ENCODE measurements around the gene PINLYP.
"Not testable (repeated sequence)": the region's sequence is repeated elsewhere in the genome, so short reads cannot be mapped to it uniquely, and the experiment has no call there.

PINLYP gene

DNA sequence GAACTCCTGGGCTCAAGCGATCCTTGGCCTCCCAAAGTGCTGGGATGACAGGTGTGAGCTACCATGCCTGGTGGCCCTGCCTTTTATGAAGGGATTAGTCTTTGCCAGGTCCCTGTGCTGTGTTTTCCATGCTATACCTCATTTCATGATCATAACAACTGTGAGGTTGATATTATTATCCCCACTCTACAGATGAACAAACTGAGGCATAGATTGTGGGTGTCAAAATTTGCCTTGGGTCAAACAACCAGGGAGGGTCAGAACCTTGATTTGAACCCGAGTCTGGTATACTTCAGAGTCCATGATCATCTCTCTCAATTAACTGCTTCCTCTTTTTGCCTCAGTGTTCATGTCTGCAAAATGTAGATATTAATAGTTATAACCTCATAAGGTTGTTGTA is 6.9 kb downstream of the PINLYP start:
- no peak for DNase-seq (ENCODE audit: low spot score)

DNA sequence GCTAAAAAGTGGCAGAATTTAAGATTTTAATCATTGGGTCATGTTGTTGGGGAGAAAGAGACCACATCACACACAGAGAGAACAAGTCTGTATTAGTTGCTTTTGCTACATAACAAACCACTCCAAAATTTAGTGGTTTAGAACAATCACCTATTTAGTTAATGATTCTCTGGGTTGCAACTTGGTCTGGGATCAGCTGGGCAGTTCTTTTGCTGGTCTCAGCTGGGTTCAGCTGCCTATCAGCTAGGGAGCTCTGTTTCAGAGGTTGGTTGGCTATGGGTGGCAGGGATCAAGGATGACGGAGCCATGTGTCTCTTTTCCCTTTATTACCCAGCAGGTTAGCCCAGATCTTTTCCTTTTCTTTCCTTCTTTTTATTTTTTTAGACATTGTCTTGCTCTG is 8.9 kb downstream of the PINLYP start:
- no peak for DNase-seq (ENCODE audit: low spot score)

DNA sequence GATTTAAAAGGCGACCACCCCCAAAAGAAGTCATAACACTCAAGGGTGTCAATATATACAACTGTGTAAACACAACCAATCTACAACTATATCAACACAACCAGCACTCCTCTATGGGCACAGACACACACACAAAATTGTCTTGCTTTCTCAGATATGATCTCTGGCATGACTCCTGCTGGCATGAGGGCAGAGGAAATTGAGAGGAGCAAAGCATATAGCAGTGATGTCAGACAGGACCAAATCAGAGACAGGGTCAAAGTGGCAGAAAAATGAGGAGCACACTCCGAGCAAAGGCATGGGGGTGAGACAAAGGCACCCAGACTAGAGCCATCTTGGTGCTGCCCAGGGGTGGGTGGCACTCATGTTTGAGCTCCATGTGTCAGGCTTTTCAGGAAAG is 10.7 kb downstream of the PINLYP start:
- DNase-seq (ENCODE audit: low spot score) = no peak

DNA sequence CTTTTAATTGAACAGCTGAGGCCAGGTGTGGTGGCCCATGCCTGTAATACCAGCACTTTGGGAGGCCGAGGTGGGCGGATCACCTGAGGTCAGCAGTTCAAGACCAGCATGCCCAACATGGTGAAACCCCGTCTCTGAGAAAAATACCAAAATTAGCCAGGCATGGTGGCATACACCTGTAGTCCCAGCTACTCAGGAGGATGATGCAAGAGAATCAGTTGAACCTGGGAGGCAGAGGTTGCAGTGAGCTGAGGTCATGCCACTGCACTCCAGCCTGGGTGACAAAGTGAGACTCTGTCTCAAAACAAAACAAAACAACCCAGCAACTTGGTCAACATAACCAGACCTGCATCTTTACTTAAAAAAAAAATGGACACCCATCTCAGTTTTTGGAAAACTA is 11.4 kb downstream of the PINLYP start:
- DNase-seq (ENCODE audit: low spot score) = not testable (repeated sequence)

DNA sequence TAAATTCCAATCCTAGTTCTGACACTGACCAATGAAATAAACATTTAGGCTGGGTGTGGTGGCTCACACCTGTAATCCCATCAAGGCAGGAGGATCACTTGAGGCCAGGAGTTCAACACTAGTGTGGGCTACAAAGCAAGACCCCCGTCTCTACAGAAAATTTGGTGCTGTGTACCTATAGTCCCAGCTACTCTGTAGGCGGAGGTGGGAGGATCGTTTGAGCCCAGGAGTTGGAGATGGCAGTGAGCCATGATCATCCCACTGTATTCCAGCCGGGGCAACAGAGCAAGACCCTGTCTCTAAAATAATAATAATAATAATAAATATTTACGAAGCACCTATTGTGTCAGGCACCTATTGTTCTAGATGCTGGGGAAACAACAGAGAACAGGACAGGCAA is 13.7 kb downstream of the PINLYP start:
- DNase-seq (ENCODE audit: low spot score) = no peak

DNA sequence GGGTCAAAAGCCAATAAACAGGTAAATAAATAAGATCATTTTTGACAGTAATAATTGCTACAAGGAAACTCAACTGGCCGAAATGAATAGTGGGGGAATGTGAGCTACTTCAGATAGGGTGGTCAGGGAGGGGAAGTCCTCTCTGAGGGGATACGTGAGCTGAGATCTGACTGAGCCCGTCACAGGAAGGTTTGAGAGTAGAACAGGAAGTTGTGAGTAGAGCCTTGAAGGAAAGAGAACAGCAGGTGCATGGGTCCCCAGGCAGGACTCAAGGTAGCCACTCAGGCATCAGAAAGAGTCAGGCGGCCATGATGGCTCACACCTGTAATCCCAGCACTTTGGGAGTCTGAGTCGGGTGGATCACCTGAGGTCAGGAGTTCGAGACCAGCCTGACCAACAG is 14.1 kb downstream of the PINLYP start:
- no peak for DNase-seq (ENCODE audit: low spot score)

DNA sequence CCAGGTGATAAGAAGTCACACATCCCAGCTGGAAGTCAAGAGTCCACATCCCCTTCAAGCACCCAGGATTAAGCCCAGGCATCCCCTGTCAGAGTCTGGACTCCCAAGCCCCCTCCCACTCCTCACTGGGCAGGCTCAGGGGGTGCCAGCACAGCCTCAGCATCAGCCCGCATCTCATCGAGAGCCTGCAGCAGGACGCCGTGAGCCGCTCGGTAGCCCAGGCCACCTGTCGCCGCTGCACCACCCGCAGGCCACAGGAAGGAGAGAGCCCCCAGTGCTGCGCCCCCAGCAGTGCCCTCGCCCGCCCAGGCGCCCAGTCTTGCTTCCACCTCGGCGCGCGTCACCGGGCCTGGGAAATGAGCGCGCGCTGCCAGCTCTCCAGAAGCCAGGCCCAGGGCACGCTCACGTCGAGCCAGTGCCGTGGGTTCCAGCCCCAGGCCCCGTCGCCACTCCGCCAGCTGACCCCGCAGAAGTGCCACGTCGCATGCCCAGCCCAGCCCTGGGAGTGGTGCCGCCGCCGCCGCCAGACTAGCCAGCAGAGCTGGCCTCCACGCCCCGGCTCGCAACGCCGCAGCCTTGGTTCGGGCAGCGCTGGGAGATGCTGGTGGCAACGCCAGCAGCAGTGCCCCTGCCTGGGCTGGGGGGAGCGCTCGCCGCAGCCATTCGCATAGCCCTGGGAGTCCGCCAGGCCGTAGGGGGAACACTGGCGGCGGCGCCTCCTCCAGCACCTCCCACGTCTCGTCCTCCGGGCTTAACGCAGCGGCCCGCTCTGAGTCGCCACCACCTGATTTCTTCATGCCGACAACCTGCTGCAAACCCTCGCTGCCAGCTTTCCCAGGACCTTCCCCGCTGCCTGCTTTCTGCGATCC is 16.5 kb downstream of the PINLYP start:
- no peak for DNase-seq (ENCODE audit: low spot score)

DNA sequence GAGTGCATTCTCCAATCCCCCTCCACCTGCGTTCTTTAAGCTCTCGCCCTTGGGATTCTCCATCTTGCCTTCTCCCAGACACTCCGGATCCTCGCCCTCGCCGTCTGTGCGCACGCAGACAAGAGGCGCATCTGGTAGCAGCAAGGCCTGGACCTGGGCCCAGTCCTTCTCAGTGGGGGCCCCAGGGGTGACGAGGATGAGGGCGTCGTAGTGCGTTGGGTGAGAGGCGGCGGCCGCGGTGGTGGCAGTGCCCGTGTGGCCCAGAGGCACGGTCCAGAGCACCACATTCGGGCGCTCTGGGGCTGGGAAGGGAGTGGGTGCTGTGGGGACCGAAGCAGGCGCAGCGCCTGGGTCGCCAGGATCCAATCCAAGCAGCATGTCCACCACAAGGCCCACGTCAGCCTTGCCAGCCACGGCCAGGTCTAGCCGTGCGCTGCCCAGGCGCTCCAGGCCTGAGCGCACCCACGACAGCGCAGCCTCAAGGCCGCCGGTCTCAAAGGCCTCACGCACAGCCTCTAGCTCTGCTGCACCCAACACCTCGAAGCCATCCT is 17.3 kb downstream of the PINLYP start:
- DNase-seq (ENCODE audit: low spot score) = no peak

DNA sequence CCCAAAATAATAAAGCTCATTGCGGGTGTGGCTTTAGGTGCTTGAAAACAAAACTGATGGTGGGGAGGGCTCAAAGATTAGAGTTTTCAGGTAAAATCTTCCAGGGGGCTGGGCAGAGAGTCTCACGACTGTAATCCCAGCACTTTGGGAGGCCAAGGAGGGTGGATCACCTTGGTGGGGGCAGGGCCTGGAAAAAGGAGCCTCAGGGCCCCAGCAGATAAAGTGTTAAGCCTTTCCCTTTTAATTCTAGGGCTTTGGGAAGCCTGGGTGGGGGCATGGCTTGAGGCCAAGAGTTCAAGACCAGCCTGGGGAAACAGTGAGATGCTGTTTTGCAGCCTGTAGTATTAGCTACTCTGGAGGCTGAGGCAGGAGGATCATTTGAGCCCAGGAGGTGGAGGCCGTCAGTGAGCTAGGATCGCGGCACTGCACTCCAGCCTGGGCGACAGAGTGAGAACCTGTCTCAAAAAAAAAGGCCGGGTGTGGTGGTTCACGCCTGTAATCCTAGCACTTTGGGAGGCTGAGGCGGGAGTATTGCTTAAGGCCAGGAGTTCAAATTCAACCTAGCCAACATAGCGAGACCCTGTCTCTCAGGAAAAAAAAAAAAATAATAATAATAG is 18.6 kb downstream of the PINLYP start:
- no peak for DNase-seq (ENCODE audit: low spot score)

DNA sequence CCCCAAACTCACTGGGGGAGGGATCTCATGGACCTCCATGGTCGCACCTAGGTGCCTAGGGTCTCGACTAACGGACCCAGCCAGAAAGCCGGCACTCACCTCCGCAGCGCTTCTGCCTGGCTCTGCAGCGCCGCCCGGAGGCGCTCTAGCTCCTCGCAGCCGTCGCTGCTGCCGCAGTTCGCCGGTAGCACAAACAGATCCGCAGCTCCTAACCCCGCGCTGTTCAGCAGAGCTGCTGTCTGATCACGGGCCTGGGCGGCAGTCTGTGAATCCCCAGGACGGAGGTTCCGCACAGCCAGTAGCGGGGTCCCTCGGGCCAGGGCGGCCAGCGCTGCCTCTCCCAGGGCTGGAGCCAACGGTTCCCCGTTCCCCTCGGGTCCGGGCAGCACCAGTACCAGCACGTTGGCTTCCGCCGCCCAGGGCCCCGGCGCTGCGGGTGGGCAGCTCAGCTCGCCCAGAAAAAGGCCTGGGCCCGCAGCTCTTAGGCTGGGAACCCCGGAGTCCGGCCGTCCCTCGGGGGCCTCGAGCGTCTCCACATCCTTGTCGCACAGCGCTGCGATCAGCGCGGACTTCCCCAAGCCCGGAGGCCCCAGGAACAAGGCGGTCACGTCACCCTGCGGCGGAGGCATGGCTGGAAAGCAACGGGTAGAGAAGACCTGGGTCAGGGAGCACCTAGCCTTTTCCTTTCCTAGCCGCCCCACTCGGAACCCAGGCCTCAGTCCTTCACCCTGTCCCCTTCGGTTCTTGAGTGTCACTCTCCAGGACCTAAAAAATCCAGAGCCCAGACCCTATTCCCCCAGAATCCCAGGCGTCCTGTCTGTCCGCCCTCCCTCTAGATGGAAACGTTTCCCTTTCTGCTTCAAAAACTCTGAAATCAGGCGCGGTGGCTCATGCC is 19.4 kb downstream of the PINLYP start:
- DNase-seq (ENCODE audit: low spot score) = peak; percentile 83

DNA sequence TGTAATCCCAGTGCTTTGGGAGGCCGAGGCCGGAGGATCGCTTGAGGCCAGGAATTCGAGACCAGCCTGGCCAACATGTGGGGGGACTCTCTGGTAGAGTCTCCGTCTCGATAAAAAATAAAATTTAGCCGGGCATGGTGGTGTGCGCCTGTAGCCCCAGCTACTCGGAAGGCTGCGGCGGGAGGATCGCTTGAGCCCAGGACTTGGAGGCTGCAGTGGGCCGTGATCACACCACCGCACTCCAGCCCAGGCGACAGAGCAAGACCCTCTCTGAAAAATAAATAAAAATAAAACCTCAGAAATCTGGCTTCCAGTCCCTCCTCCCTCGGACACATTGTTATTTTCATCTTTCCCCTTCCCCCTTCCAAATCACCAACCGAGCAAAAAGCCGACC is 20.0 kb downstream of the PINLYP start:
- no peak for DNase-seq (ENCODE audit: low spot score)

DNA sequence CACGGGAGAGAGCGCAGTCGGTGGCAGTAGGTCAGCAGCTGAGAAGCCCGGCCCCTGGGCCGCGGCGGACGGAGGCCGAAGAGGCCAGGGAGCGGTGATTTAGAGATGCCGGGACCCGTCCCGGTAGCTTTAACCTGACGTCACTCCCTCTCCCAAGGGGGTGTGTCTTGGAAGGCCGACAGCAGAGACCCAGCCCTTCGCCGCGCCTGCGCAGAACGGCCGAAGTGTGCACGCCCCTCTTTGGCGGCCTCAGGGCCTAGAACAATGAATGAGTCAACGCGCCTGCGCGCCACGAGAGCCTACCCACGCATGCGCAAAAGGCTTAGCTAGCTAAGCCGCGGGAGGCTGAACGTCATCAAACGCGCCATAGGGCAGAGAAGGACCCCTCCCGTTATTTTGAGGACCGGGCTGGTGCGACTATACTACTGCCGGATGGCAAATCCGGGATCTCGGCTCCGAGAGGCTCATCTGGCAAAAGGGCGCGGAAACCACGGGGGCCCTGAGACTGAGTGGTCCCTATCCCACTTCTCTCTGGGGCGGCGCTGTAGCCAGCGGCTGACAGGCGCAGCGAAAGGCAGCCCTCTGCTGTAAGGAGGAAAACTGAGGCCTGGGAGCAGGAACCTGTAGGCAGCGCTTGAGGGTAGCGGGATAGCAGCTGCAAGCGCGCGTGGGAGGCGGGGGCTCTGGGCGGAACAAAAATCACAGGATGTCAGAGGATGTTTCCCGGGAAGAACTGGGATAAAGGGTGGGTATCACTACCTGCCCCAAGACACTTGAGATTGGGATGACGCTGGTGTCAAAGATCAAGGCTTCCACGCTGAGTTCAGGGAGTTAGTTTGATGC is 20.6 kb downstream of the PINLYP start, which contains the start of the genes IRGQ and ZNF576:
IRGQ (minus strand) TSS at position 136 of the 843 bp plus-strand sequence. CDS start 796 bp downstream, outside the sequence.
ZNF576 (plus strand) TSS at position 597 of the 843 bp plus-strand sequence. CDS start 514 bp downstream, outside the sequence.
- DNase-seq (ENCODE audit: low spot score) = peak; percentile 100

DNA sequence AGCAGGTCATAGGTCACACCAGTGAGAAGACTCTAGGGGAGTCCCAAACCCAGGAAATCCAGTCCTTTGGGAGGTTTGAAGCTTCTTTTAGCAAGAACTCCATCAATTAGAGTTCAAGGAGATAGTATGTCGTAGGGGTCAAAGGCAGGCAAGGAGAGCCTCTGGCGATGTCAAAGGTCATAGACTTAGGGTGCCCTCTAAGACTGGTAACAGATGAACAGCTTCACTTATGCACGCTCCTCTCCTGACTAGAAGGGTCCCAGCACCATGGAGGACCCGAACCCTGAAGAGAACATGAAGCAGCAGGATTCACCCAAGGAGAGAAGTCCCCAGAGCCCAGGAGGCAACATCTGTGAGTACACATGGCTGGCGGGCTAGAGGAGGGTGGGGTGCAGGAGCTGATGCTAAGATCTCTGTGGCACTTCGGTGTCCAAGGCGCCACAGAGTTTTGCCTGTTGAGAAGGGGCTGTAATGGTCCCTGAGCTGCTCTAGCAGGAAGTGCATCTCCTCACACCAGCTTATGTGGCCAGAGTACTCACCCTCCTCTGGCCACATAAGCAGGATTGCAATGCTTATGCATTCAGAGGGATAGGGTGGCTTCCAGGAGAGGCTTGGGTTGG is 21.4 kb downstream of the PINLYP start:
- DNase-seq (ENCODE audit: low spot score) = no peak

DNA sequence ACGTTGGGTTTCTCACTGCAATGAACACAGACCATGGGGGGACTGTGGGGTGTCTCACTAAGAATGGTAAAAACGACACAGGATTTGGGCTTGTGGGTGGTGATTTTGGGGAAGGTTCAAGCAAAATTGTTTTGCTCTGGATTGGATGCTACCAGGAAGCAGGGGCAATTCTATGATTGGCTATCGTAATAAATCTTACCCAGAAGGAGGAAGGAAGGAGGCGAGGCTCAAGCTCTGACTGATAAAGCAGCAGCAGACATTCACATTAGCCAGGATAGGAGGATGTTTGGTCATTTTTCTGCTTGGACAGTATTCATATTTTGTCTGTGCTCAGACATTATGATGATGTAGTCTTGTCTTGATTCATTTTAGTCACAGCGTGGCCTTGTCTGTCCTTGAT is 22.3 kb downstream of the PINLYP start:
- no peak for DNase-seq (ENCODE audit: low spot score)

DNA sequence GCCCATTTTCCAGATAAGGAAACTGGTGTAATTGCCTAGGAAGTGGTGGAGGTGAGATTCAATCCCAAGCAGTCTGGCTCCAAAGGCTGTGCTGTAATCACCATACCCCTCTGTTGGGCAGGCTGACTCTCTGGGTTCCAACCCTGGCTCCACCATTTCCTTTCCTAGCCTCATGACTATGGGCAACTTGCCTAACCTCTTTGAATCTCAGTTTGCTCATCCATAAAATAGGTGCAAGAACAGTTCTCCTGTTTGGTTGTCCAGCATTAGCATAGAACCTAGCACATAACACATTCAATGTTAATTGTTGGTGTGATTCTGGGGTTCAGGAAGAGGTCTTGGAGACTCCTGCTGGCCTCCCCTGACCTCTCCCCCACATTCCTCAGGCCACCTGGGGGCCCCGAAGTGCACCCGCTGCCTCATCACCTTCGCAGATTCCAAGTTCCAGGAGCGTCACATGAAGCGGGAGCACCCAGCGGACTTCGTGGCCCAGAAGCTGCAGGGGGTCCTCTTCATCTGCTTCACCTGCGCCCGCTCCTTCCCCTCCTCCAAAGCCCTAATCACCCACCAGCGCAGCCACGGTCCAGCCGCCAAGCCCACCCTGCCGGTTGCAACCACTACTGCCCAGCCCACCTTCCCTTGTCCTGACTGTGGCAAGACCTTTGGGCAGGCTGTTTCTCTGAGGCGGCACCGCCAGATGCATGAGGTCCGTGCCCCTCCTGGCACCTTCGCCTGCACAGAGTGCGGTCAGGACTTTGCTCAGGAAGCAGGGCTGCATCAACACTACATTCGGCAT is 23.0 kb downstream of the PINLYP start:
- DNase-seq (ENCODE audit: low spot score) = no peak

DNA sequence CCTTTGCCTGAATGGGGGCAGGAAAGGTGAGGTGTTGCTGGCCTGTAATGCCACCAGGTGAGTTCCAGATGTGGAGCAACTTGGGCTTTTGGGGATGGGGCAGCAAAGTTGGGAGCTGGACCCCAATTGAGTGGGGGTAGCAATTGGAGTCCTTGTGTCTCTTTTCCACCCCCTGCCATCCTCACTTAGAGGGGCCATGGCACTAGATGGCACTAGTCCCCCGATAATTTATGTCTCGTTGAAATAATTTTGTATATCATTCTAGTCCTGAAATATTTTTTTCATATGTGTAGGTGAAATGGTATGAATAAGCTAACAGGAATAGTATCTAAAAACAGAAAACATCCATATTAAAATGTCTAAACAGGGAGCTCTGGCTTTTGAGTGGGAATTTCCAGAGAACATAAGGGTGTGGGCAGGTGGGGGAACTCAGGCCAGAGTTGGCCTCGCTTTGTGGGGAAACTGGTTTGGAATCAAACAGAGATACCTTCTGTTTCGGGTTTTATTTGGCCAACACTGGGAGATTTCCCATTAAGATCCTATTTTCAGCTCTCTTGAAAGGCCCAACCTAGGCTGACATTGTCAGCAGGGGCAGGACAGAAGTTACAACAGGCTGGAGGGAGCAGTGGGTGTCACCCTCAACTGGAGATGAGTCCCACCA is 24.2 kb downstream of the PINLYP start:
- no peak for DNase-seq (ENCODE audit: low spot score)

DNA sequence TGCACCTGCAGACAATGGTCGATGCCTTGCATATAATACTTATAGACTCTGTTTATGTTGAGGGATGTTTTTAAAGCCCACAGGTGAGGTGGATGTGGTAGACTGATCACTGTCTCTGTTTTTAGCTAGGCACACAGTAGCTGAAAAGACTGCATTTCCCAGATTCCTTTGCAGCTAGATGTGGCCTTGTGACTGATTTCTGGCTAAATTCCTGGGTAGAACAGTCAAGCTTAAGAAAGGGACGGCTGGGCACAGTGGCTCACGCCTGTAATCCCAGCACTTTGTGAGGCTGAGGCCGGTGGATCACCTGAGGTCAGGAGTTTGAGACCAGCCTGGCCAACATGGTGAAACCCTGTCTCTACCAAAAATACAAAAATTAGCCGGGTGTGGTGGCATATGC is 24.7 kb downstream of the PINLYP start:
- DNase-seq (ENCODE audit: low spot score) = not testable (repeated sequence)

DNA sequence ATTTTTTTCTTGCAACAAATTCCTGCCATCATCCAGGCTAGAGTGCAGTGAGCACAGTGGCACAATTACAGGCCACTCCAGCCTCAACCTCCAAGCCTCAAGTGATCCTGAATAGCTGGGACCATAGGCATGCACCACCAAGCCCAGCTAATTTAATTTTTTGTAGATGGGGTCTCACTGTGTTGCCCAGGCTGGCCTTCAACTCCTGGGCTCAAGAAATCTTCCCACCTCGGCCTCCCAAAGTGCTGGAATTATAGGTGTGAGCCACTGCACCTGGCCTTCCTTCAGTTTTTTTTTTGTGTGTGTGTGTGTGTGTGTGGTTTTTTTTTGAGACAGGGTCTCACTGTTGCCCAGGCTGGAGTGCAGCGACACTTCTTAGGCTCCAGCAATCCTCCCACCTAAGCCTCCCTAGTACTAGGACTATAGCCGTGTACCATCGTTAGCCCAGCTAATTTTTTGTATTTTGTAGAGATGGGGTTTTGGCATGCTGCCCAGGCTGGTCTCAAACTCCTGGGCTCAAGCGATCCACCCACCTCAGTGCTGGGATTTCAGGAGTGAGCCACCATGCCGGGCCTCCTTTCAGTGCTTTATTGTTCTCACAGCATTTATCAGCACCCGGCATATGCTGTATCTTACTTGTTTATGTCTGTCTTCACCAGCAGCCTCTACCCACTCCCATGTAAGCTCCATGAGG is 30.4 kb downstream of the PINLYP start:
- DNase-seq (ENCODE audit: low spot score) = no peak
